Ovary (tissue), 9 donors: ENCODE measurements around the gene NAT10. TPM values are rescaled to one million over a fixed set of nuclear protein-coding genes. Genes with fewer than 3 reads are reported as not detected.

Experiments used
- DNase-seq, 5 donors: peaks; one replicate each; pipeline ENCODE4 v3.0.0-alpha.2; 2019 to 2020
- H3K27ac ChIP-seq, 2 donors: fragments of 200-600 bp; one replicate each; pipeline versions ENCODE4 v1.5.1 to v1.8.0; 2019 to 2022
- H3K27me3 ChIP-seq: fragments of 200-600 bp; one replicate; pipeline ENCODE4 v1.8.0; 2022
- H3K36me3 ChIP-seq: fragments of 200-600 bp; sonication (generic); one replicate; pipeline ENCODE4 v1.5.1; 2019
- H3K4me1 ChIP-seq: one replicate; pipeline ENCODE4 v1.8.1; 2013; ENCODE audit warnings: mild to moderate bottlenecking, moderate library complexity; ENCODE audit not compliant: insufficient read depth
- H3K4me3 ChIP-seq: fragments of 200-600 bp; sonication (generic); one replicate; pipeline ENCODE4 v1.5.1; 2017
- H3K9me3 ChIP-seq, 2 donors: fragments of 200-600 bp in 1 of 2; sonication (generic) in 1 of 2; one replicate each; pipeline versions ENCODE4 v1.5.1 to v1.8.1; 2013 to 2019; ENCODE audit warnings: mild to moderate bottlenecking in 1 of 2, moderate library complexity in 1 of 2
- CTCF ChIP-seq, 3 donors: fragments of 450-650 bp in 2 of 3; fragments of 200-600 bp in 1 of 3; IDR thresholded peaks; one replicate each; pipeline versions ENCODE4 v1.5.1 to v1.8.0; 2016 to 2022; ENCODE audit warnings: antibody characterized with exemption in 3 of 3, mild to moderate bottlenecking in 1 of 3
- EP300 ChIP-seq: sonication (generic); formaldehyde crosslinking; IDR thresholded peaks from one replicate; pipeline ENCODE4 v1.6.1; 2017; ENCODE audit warnings: antibody characterized with exemption
- POLR2A ChIP-seq: fragments of 450-650 bp; IDR thresholded peaks from one replicate; pipeline ENCODE4 v1.6.1; 2017; ENCODE audit warnings: antibody characterized with exemption, mild to moderate bottlenecking, moderate library complexity
- WGBS, 3 donors: extraction: QIAGEN DNeasy Blood & Tissue Kit in 1 of 3; methylation state at CpG; one replicate each; pipeline versions ENCODE4 v1.1.5 to v1.1.7; 2013 to 2017; 5-methylcytosine and 5-hydroxymethylcytosine counted together
- intact Hi-C, 4 donors: fragments of 100-400 bp; cut with DNase I; formaldehyde crosslinking; loops; one replicate each; pipeline versions ENCODE4 v1.11.0 to v1.15.1; 2022 to 2023
- polyA plus RNA-seq, 2 donors: library from polyadenylated mRNA; stranded (reverse); fragments of 200-250 nt in 1 of 2; fragments of 350-450 nt in 1 of 2; fragmentation: Illumina TruSeq in 1 of 2; extraction: RNeasy Lipid Tissue Mini Kit (QIAGEN cat#74804) in 1 of 2; gene quantifications; one replicate each; pipeline ENCODE4 v1.2.3, GENCODE V29; 2013 to 2014
- total RNA-seq, 7 donors: library from RNA; depleted of rRNA in 2 of 7; stranded (reverse); fragments of >200 nt in 2 of 7; fragmentation: NEBNext Ultra II Directional in 3 of 7; extraction: Animal tissue kit (Norgen Biotek cat#: 25700) in 3 of 7; gene quantifications; one replicate each; pipeline versions ENCODE4 v1.1.0 to v1.2.4, GENCODE V29; 2016 to 2023
- donor health status: DM: no; HTN: no; CAD: no; lungs with moderate emphysema.
- donor health status: DM: no; HTN: no; CAD: no.
- donor health status: Bipolar disorder and iron deficiency.
- donor health status: DM: yes; HTN: yes; CAD: no.
- donor health status: DM: no; HTN: no; CAD: no.
- donor health status: DM: yes; HTN: yes; CAD: no.

NAT10 gene
- total and polyA plus RNA-seq, 9 donors, result 19.8 to 60.9 (median 49.1) TPM

GRCh38 chr11:34173050-34173449 is 67.6 kb downstream of the NAT10 start:
- Histone ChIP-seq H3K9me3 (no peaks in the 10 kb centered on the region), H3K27me3 (no peaks in the 10 kb centered on the region), H3K4me3 (no peak overlapping the region), H3K4me1 (no peaks in the 10 kb centered on the region), H3K27ac (no peak overlapping the region), H3K36me3 (no peaks in the 10 kb centered on the region)
- no peak for TF ChIP-seq POLR2A
- TF ChIP-seq CTCF (IDR thresholded peaks at IDR 0.05), result no peak
- TF ChIP-seq EP300, result no peak
- 94 to 97% (median 96%) methylated on average over 16 of the region's 16 CpGs for WGBS, 3 donors
- intact Hi-C loops, result loop anchor here in 2 of 4 donors (5.0 kb wide), 2 partner anchors 176 to 184 kb away; partner anchors contain the start of gene ABTB2 (in 1 of the 2)
- no peak for DNase-seq

GRCh38 chr11:34174412-34175041 is 69.1 kb downstream of the NAT10 start:
- Histone ChIP-seq H3K4me3 (peak overlapping the region; percentile 6), H3K27ac (no peak overlapping the region), H3K36me3 (no peaks in the 10 kb centered on the region), H3K9me3 (no peaks in the 10 kb centered on the region), H3K4me1 (no peaks in the 10 kb centered on the region), H3K27me3 (no peaks in the 10 kb centered on the region)
- intact Hi-C loops, result loop anchor here (1.0 to 5.0 kb wide), 4 partner anchors 177 to 185 kb away; partner anchors contain the start of gene ABTB2 (in 3 of the 4)
- 10 to 14% (median 10%) methylated on average over 30 to 33 of the region's 33 CpGs for WGBS, 3 donors
- DNase-seq, result peak; percentile 81 to 92 (median 88)
- TF ChIP-seq CTCF (IDR thresholded peaks at IDR 0.05) (peak; percentile 92 to 96 (median 95)), POLR2A (no peak)

GRCh38 chr11:34175284-34176019 is 70.0 kb downstream of the NAT10 start:
- H3K27me3 ChIP-seq, result no peaks in the 10 kb centered on the region
- 87 to 93% (median 93%) methylated on average over 7 of the region's 7 CpGs for WGBS, 3 donors
- intact Hi-C loops, result loop anchor here in 2 of 4 donors (2.0 kb wide), 1 partner anchor 183 kb away; the partner anchor contains the start of gene ABTB2 (in 2 of the 2)
- H3K27ac ChIP-seq, result no peak overlapping the region
- no peak overlapping the region for H3K4me3 ChIP-seq
- no peak for TF ChIP-seq POLR2A
- TF ChIP-seq EP300, result no peak
- TF ChIP-seq CTCF (IDR thresholded peaks at IDR 0.05), result no peak
- no peaks in the 10 kb centered on the region for H3K9me3 ChIP-seq
- H3K4me1 ChIP-seq, result no peaks in the 10 kb centered on the region
- DNase-seq, result no peak
- H3K36me3 ChIP-seq, result no peaks in the 10 kb centered on the region

GRCh38 chr11:34176751-34177209 is 71.4 kb downstream of the NAT10 start:
- WGBS, 3 donors, result 10 to 22% (median 11%) methylated on average over 2 of the region's 2 CpGs
- Histone ChIP-seq H3K36me3 (no peaks in the 10 kb centered on the region), H3K9me3 (no peaks in the 10 kb centered on the region), H3K27ac (no peak overlapping the region), H3K4me1 (no peaks in the 10 kb centered on the region), H3K4me3 (no peak overlapping the region), H3K27me3 (no peaks in the 10 kb centered on the region)
- DNase-seq, result no peak
- intact Hi-C loops, result no loop called here
- TF ChIP-seq EP300, result no peak
- TF ChIP-seq POLR2A, result no peak
- no peak for TF ChIP-seq CTCF (IDR thresholded peaks at IDR 0.05)
